Lower lobe of right lung (tissue), 2 donors: Measurements from ENCODE around the gene CSMD2. TPM values are rescaled to one million over a fixed set of nuclear protein-coding genes. Genes with fewer than 3 reads are reported as not detected.

Experiments
- ATAC-seq, 2 donors: fragments of 200-7000 bp; cut with Tn5 transposase; one replicate each; pipeline ENCODE4 v1.9.1; 2020 to 2022; ENCODE audit warnings: mild to moderate bottlenecking in 2 of 2, moderate library complexity in 2 of 2
- DNase-seq: peaks from one replicate; pipeline ENCODE4 v3.0.0-alpha.2; 2020
- H3K27ac ChIP-seq: fragments of 200-600 bp; one replicate; pipeline ENCODE4 v1.8.0; 2022
- H3K27me3 ChIP-seq: fragments of 200-600 bp; one replicate; pipeline ENCODE4 v1.8.0; 2022; ENCODE audit warnings: low read depth
- H3K36me3 ChIP-seq: fragments of 200-600 bp; one replicate; pipeline ENCODE4 v1.8.0; 2022; ENCODE audit warnings: mild to moderate bottlenecking
- H3K4me1 ChIP-seq: fragments of 200-600 bp; one replicate; pipeline ENCODE4 v1.8.0; 2022
- H3K4me3 ChIP-seq: fragments of 200-600 bp; one replicate; pipeline ENCODE4 v1.8.0; 2022; ENCODE audit warnings: mild to moderate bottlenecking
- H3K9me3 ChIP-seq: fragments of 200-600 bp; one replicate; pipeline ENCODE4 v1.8.0; 2022
- intact Hi-C: fragments of 100-400 bp; cut with DNase I; formaldehyde crosslinking; loops from one replicate; pipeline ENCODE4 v1.11.0; 2022
- total RNA-seq: library from RNA; stranded (reverse); fragmentation: NEBNext Ultra II Directional; extraction: Animal tissue kit (Norgen Biotek cat#: 25700); gene quantifications from one replicate; pipeline ENCODE4 v1.2.1, GENCODE V29; 2021
- TF ChIP-seq, protein P1 (sequence below): fragments of 200-600 bp; IDR thresholded peaks from one replicate; pipeline ENCODE4 v1.8.0; 2022; ENCODE audit warnings: antibody characterized with exemption, mild to moderate bottlenecking
- donor health status: DM: no; HTN: yes; CAD: no; lungs with severe emphysema.

Gene CSMD2
- total RNA-seq, 1 donor from 2014 or later, result 1.1 TPM

DNA sequence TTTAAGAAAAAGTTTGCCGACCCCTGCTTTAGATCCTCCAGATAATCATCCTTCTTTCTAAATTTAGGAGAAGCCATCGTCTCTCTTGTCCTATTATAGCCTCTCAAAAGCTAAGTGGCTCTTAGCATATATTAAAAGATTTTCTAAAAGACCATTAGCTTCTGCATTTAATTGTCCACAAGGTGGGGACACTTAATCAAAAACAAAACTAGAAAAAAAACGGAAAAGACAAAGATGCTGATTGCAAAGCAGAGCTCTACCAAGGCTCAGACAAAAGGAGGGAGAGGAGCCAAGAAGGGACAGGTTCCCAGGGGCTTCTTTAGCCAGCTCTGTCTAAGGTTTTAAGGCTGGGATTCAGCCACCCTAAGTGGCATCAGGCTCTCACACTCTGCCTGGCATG, 429.4 kb downstream of the CSMD2 start:
- DNase-seq (no peak), ATAC-seq (no peak)
- TF ChIP-seq, protein P1, sequence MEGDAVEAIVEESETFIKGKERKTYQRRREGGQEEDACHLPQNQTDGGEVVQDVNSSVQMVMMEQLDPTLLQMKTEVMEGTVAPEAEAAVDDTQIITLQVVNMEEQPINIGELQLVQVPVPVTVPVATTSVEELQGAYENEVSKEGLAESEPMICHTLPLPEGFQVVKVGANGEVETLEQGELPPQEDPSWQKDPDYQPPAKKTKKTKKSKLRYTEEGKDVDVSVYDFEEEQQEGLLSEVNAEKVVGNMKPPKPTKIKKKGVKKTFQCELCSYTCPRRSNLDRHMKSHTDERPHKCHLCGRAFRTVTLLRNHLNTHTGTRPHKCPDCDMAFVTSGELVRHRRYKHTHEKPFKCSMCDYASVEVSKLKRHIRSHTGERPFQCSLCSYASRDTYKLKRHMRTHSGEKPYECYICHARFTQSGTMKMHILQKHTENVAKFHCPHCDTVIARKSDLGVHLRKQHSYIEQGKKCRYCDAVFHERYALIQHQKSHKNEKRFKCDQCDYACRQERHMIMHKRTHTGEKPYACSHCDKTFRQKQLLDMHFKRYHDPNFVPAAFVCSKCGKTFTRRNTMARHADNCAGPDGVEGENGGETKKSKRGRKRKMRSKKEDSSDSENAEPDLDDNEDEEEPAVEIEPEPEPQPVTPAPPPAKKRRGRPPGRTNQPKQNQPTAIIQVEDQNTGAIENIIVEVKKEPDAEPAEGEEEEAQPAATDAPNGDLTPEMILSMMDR, result peak; percentile 21
- H3K36me3 ChIP-seq, result no peaks in the 10 kb centered on the region
- H3K4me1 ChIP-seq, result no peaks in the 10 kb centered on the region
- intact Hi-C loops, result no loop called here
- H3K4me3 ChIP-seq, result no peak overlapping the region
- no peak overlapping the region for H3K27ac ChIP-seq
- peaks cover 9% of the 10 kb centered on the region for H3K27me3 ChIP-seq
- no peaks in the 10 kb centered on the region for H3K9me3 ChIP-seq

DNA sequence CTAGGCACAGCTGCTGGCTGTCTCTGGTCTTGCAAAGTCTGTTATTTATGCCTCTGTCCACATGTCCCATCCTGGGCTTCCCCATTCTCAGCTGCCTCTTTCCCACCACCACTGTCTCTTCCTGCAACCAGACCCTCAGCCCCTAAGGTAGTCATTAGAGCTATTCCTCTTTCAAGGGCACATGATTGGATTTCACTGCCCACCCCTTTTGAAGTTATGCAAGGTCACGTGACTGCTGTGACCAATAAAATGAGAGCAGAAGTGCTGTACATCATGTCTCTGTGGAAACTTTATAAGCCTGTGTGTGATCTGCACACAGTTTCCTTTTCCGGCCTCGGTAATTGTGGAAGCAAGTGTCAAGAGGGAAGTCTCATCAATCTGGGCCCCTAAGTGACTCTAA, 437.7 kb downstream of the CSMD2 start:
- TF ChIP-seq, protein P1, result no peak
- Histone ChIP-seq H3K9me3 (no peaks in the 10 kb centered on the region), H3K4me3 (no peak overlapping the region), H3K27ac (no peak overlapping the region), H3K27me3 (no peaks in the 10 kb centered on the region), H3K4me1 (no peaks in the 10 kb centered on the region), H3K36me3 (no peaks in the 10 kb centered on the region)
- ATAC-seq (no peak), DNase-seq (no peak)
- intact Hi-C loops, result no loop called here

DNA sequence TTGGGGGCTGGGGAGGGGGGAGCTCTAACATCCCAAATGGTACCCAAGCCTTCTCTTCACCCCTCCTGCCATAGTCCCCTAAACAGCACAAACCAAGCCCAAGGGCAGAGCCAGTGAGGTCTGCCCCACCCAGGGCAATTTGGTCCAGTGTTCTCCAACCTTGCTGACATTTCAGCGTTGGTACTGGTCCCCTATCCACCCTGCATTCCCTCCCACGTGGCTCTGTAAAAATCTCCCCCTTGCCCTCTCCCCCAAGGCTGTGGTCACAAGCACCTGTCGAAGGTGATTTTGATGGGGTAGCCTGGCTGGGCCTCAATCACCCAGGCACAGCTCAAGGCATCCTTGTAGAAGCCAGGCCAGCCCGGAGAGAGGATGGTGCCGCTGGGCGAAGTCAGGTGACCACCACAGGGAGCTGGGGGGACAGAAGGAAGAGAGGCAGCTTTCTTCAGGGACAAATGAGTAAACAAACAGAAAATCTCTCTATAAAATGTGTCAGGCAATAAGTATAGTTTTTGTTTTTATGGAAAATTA, 438.7 kb downstream of the CSMD2 start:
- TF ChIP-seq, protein P1, result no peak
- no peaks in the 10 kb centered on the region for H3K36me3 ChIP-seq
- H3K4me3 ChIP-seq, result no peak overlapping the region
- H3K27ac ChIP-seq, result no peak overlapping the region
- intact Hi-C loops, result no loop called here
- no peaks in the 10 kb centered on the region for H3K27me3 ChIP-seq
- H3K4me1 ChIP-seq, result no peaks in the 10 kb centered on the region
- no peaks in the 10 kb centered on the region for H3K9me3 ChIP-seq
- ATAC-seq, result no peak
- DNase-seq, result no peak

DNA sequence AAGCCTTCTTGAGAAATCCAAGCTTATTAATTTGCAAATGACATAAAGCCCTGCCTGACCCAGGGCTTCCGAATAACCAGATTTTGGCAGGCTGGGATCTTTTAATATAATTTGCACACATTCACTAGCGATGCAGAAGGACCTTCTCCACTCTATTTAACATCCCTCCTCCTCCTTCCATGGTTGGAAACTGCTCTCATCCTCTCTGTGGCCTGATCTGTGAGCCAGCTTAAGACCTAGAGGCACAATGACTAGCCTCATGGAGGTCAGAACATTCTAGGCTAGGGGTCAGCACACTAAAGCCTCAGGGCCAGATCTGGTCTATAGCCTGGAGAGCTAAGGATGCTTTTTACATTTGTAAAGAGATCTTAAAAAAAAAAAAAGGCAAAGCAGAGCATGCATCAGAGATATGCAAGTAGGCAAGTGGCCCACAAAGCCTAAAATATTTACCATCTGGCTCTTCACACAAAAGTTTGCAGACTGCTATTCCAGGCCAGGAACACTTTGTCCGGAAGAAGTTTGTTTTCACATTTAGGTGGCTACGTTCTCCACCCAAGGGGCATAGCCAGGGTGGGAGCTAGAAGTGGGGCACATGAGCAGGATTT, 439.4 kb downstream of the CSMD2 start:
- no peak for DNase-seq
- H3K9me3 ChIP-seq, result no peaks in the 10 kb centered on the region
- no peak for ATAC-seq
- TF ChIP-seq, protein P1, result no peak
- no peaks in the 10 kb centered on the region for H3K27me3 ChIP-seq
- no peaks in the 10 kb centered on the region for H3K36me3 ChIP-seq
- H3K27ac ChIP-seq, result no peak overlapping the region
- H3K4me1 ChIP-seq, result no peaks in the 10 kb centered on the region
- H3K4me3 ChIP-seq, result no peak overlapping the region
- intact Hi-C loops, result no loop called here

DNA sequence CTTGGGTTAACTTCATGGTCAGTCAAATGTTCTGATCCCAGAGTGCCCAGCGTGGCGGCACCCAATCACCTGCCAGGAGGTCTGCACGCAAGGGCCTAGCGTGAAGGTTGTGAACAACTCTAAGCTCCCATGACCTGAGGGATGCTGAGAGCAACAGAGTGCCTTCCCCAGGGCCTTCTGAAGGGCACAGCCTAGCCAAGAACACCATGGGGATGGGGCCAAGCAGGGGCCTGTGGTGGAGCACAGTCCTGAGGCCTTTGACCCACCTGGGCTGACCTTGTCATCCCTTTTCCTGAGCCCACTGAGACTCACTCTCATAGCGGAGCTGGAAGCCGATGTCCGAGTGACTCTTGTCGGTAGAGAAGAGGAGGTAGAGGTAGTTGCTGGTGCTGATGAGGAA, 440.0 kb downstream of the CSMD2 start:
- H3K27me3 ChIP-seq, result no peaks in the 10 kb centered on the region
- ATAC-seq, result no peak
- no peak overlapping the region for H3K27ac ChIP-seq
- intact Hi-C loops, result no loop called here
- TF ChIP-seq, protein P1, result no peak
- no peaks in the 10 kb centered on the region for H3K36me3 ChIP-seq
- H3K4me3 ChIP-seq, result no peak overlapping the region
- no peaks in the 10 kb centered on the region for H3K4me1 ChIP-seq
- no peak for DNase-seq
- H3K9me3 ChIP-seq, result no peaks in the 10 kb centered on the region
